Activated T-cell treated with anti-CD3 and anti-CD28 coated beads, Interleukin-2, amount 50 U/mL, for 48 hours (primary cell): ENCODE data around the gene LIMCH1.
"Not testable (repeated sequence)": the region's sequence is repeated elsewhere in the genome, so short reads cannot be mapped to it uniquely, and the experiment has no call there.

ENCODE experiments used
- DNase-seq, 2 experiments: peaks; one replicate each; pipeline ENCODE4 v3.0.0-alpha.2; 2020

The LIMCH1 gene

GRCh38 chr4:41646862-41647261 is 108.9 kb downstream of the LIMCH1 start:
- no peak for DNase-seq

GRCh38 chr4:41647383-41647782 is 109.4 kb downstream of the LIMCH1 start:
- DNase-seq: no peak

DNA sequence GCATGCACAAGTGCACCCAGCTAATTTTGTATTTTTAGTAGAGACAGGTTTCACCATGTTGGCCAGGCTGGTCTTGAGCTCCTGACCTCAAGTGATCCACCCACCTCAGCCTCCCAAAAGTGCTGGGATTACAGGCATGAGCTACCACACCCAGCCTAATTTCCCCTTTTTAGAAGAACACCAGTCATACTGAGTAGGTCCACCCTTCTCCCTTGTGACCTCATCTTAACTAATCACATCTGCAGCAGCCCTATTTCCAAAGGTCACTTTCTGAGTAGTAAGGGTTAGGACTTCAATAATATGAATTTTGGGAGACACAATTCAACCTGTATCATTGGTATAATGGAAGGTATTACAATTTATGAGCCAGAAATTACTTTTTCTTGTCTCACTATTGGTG is 113.2 kb downstream of the LIMCH1 start:
- not testable (repeated sequence) for DNase-seq

GRCh38 chr4:41652971-41653370 is 115.0 kb downstream of the LIMCH1 start:
- DNase-seq: no peak

DNA sequence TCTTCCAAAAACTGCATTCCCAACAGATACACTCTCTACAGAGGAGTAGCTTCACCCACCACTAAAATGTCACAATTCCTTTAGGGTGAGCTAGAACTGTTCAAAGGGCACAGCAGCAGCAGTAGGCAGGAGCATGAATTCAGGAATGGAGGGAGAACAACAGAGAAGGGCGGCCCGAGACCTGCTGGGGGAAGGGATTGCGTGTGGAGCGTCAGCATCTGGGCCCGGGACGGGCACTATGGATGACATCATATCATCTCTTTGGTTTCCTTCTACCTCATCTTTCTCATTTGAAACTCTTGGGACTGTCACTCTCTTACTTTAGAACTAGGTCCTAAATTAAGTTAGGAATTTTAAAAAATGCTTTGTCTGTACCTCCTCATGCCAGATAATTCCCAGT is 115.6 kb downstream of the LIMCH1 start:
- no peak for DNase-seq

DNA sequence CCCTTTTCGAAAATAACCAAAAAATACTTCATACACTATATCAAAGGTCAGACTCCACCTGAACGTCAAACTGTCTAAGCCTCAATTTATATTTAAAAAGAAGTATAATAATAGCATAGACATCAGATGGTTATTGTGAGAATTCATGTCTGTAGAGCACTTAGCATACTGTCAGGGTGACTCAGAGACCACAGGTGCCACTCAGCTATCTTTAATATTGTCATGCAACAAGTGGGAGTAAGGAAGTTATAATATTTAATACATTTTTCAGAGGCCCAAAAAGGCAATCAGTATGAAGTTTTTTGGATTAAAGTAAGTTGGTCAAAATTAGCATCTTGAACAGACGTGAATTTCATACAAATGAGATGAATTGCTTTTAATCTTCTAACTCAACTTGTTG is 117.2 kb downstream of the LIMCH1 start:
- DNase-seq: no peak

DNA sequence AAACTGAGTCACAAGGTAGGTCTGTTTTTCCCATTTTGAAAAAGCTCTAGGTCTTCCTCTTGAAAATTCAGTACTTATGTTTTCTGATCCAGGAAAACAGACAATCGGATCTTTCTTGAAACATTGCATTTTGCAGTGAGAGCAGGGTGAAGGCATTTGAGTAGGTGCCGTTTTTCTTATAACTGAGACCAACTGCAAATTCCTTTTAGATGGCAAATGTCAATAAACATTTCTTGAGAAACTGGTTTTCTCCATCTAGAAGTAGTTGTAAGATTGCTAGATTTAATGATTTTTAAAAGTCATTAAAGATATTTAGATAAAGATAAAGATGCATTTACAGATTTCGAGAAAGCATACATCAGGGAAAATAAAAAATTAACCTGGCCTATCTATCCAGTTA is 118.1 kb downstream of the LIMCH1 start:
- no peak for DNase-seq

GRCh38 chr4:41656572-41657520 is 118.9 kb downstream of the LIMCH1 start:
- DNase-seq: no peak

DNA sequence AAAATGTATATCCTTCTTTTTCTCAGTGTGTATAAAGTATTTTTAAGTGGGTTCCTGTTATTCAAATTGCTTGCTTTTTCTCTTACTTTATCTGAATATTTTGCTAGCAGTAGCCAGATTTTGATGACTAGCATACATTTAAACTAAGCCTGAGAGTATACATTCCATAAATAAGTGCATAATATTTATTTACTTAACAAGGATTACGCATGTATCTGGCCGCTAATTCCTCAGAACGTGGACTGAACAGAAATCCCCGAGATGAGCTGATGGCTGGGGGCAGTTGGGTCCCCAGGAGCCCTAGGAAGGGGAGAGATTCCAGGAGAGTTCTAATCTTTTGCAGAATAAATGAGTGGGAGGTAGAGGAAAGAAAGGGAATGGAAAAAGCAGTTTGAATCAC is 119.6 kb downstream of the LIMCH1 start:
- DNase-seq: no peak

- DNase-seq: no peak
Observed at GRCh38 chr4:41658163-41658562, 120.2 kb downstream of the LIMCH1 start.

GRCh38 chr4:41660352-41660751 is 122.4 kb downstream of the LIMCH1 start:
- DNase-seq: no peak

DNA sequence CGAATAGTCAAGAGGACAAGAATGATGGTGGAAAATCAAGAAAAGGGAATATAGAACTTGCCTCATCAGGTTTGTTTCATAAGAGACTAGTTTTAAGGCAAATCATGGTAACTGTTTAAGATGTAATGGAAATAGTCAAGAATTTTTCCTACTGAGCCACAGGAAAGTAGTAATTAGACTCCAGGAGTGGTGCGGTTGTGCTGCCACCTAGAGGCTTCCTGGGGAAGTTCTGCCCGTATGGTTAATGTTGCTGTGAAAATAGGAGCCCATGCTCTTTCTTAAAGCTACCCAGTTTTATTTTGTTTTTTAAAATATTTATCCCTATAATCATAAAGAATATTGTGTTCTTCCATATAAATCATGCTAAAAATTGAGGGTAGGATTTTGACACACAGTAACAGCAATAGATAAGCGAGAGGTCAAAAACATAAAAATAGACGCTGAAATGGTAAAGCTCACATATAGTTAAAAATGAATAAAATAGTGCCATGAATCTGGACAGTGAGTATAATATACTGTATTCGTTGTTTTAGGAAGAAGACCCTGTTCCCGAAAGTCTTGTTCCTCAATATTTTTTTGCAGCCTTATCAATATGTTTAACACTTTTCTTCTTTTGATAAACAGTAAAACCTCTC is 123.6 kb downstream of the LIMCH1 start:
- peak; percentile 53 to 58 for DNase-seq

DNA sequence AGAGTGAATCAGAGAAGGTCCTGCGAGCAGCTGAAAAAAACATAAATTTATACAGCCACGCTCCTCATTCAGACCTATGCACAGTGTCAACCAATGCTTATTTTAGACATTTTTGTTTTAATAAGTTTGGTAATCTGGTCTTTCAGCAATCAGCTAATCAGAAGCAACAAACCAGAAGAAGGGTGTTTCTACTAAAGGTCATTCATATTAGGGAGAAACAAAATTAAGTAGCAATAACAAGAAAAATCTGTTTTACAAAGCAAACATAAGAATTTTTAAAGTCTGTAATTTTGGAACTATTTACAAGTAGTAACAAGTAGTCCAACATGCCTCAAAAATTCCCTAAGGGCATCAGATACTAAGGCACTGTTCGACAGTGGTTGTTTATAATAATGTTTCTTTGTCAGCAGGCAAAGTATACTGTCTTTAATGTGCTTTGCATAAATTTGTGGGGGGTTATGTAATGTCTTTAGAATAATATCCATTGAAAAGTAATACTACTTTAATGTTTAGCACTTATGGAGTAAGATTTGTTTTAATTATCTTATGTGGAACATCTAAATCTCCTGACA is 127.8 kb downstream of the LIMCH1 start:
- DNase-seq: no peak

DNA sequence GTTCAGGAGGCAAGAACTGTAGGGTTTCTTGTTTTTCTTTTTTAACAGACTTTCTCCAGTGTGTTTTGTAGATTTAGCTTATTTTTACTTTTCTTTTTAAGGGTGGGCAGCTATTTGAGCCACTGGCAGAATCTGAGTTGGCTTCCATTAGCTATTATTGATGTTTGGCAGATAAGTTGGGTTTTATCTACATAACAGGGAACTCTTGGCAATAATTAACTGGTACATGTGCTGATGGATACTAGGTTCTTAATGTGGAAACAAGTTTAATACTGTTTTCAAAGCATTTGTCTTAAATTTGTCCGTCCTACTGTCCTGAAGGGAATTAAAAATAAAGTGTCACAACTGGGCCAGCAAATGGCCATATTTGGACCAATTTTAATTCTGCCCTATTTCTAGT is 130.1 kb downstream of the LIMCH1 start:
- no peak for DNase-seq

GRCh38 chr4:41670530-41670929 is 132.6 kb downstream of the LIMCH1 start:
- DNase-seq: no peak

- no peak for DNase-seq
Observed at GRCh38 chr4:41670982-41671381, 133.0 kb downstream of the LIMCH1 start.

DNA sequence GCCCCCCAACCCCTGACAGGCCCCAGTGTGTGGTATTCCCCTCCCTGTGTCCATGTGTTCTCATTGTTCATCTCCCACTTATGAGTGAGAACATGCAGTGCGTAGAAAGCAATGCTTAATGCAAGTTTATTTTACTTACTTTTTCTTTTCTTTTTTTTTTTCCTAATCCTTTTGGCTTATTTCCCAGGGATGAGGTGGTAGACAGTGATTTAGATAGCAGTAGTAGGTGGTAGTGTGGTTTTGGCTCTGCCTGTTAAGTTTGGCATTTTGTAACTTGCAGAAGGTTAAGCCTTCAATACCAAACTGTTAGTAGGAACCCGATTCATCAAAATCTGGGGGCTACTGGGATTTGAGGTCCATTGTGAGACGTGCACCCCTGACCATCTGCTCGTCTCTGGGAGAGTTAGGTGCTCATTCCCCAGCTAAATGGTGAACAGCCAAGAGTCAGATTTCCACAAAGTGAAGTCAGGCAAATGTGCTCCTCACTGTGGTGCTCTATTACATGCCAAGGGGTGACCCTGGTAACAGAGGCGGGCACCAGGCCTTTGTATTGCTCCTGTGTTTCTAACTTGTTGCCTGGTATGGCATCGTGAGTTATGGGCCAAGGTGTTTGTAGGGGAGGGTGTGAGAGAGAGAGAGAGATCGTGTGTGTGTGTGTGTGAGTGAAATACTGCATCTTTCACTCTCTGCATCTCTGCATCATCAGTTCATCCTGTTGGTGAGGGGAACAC is 140.3 kb downstream of the LIMCH1 start:
- no peak for DNase-seq

GRCh38 chr4:41678951-41679350 is 141.0 kb downstream of the LIMCH1 start:
- no peak for DNase-seq

- DNase-seq: no peak
Observed at GRCh38 chr4:41679991-41680390, 142.0 kb downstream of the LIMCH1 start.

GRCh38 chr4:41681054-41681453 is 143.1 kb downstream of the LIMCH1 start:
- DNase-seq: no peak

DNA sequence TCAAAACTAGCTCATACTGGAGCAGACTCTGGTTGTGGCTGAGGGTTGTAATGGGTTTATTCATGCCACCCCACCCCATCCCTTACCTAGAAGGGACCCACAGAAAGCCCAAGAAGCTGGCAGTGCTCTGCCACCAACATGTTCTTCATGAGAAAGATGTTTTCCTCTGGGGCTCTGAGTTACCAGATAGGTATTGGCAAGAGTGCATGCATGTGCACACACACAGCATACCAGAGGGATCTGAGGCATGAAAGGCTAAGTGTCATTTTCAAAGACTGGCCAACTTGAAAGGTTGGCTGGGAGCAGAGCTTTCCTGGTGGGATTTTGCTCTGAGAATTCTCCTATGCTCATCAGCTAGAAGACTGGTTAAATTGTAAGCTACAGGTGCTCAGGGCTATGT is 145.4 kb downstream of the LIMCH1 start:
- DNase-seq: no peak

GRCh38 chr4:41686893-41687292 is 148.9 kb downstream of the LIMCH1 start:
- DNase-seq: no peak

DNA sequence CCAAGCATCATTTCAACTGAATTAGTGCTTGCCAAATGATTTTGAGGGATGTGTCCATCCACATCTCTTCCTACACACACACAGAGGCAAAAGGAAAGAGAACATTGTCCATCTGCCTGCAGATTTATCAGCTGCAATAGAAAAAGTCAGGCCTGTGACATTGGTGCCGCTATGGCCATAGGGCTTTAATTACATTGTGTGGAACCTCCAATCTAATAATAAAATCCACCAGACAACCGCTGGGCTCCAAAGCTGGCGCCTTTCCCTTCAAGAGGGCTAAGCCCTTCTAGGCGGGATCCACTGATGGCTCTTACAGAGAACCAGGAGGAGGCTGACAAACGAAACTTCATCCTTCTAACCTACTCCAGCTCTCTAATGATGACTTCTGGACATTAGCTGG is 150.0 kb downstream of the LIMCH1 start:
- no peak for DNase-seq
